HG02938 (cell line): ENCODE measurements around the gene SKAP2.

Experiments
- ATAC-seq: cut with Tn5 transposase; IDR thresholded peaks from one replicate; pipeline ENCODE4 v1.9.1; 2021; ENCODE audit warnings: mild to moderate bottlenecking, moderate library complexity; ENCODE audit not compliant: unreplicated experiment

Gene SKAP2

GRCh38 chr7:26670290-26670689 is 194.1 kb downstream of the SKAP2 start:
- ATAC-seq, result no peak

GRCh38 chr7:26668821-26669220 is 195.6 kb downstream of the SKAP2 start:
- ATAC-seq, result no peak

- no peak for ATAC-seq
These were observed 196.8 kb downstream of the SKAP2 start for GRCh38 chr7:26667514-26668133.

GRCh38 chr7:26664735-26665416 is 199.5 kb downstream of the SKAP2 start:
- ATAC-seq, result no peak

- ATAC-seq, result no peak
These were observed 200.1 kb downstream of the SKAP2 start for GRCh38 chr7:26664274-26664673.

GRCh38 chr7:26663874-26664273 is 200.5 kb downstream of the SKAP2 start:
- no peak for ATAC-seq

GRCh38 chr7:26662646-26663045 is 201.7 kb downstream of the SKAP2 start:
- ATAC-seq, result no peak

- no peak for ATAC-seq
These were observed 205.3 kb downstream of the SKAP2 start for GRCh38 chr7:26659121-26659520.

GRCh38 chr7:26658389-26659084 is 205.9 kb downstream of the SKAP2 start:
- ATAC-seq, result no peak

- no peak for ATAC-seq
These were observed 206.6 kb downstream of the SKAP2 start for GRCh38 chr7:26657686-26658388.

- no peak for ATAC-seq
These were observed 207.2 kb downstream of the SKAP2 start for GRCh38 chr7:26657206-26657641.

- ATAC-seq, result no peak
These were observed 207.7 kb downstream of the SKAP2 start for GRCh38 chr7:26656735-26657134.

GRCh38 chr7:26655781-26656180 is 208.6 kb downstream of the SKAP2 start:
- no peak for ATAC-seq

- no peak for ATAC-seq
These were observed 210.7 kb downstream of the SKAP2 start for GRCh38 chr7:26653430-26654399.

GRCh38 chr7:26652401-26653100 is 211.8 kb downstream of the SKAP2 start:
- ATAC-seq, result no peak

GRCh38 chr7:26650103-26650502 is 214.3 kb downstream of the SKAP2 start:
- ATAC-seq, result no peak

- ATAC-seq, result no peak
These were observed 215.0 kb downstream of the SKAP2 start for GRCh38 chr7:26649388-26649787.

- no peak for ATAC-seq
These were observed 215.8 kb downstream of the SKAP2 start for GRCh38 chr7:26648554-26648953.

- no peak for ATAC-seq
These were observed 217.9 kb downstream of the SKAP2 start for GRCh38 chr7:26646336-26647048.
